ENCODE measurements around the gene ASCL1.

GRCh38 chr12:102960766-102961465, 3.4 kb downstream of the ASCL1 start:
- TF ChIP-seq NBN (IDR thresholded peaks at IDR 0.05): no peak
- no peak for TF ChIP-seq MLLT1 (IDR thresholded peaks at IDR 0.05)
- no peak for TF ChIP-seq CHD2 (IDR thresholded peaks at IDR 0.05; ENCODE audit: borderline replicate concordance, low read depth, low read length)
- TF ChIP-seq RFX5 (IDR thresholded peaks at IDR 0.05; ENCODE audit: low read depth, low read length): no peak
